B cell (primary cell): ENCODE measurements around the gene DPAGT1.

ENCODE experiments used
- CTCF ChIP-seq: fragments of 200-600 bp; IDR thresholded peaks from one replicate; pipeline ENCODE4 v1.8.0; 2022; ENCODE audit warnings: antibody characterized with exemption, mild to moderate bottlenecking
- EZH2 ChIP-seq: IDR thresholded peaks from 2 replicates; pipeline ENCODE4 v1.6.1; 2012; ENCODE audit warnings: borderline replicate concordance, low read depth, mild to moderate bottlenecking, moderate library complexity, low read length; ENCODE audit not compliant: insufficient read depth, poor library complexity, severe bottlenecking

DNA sequence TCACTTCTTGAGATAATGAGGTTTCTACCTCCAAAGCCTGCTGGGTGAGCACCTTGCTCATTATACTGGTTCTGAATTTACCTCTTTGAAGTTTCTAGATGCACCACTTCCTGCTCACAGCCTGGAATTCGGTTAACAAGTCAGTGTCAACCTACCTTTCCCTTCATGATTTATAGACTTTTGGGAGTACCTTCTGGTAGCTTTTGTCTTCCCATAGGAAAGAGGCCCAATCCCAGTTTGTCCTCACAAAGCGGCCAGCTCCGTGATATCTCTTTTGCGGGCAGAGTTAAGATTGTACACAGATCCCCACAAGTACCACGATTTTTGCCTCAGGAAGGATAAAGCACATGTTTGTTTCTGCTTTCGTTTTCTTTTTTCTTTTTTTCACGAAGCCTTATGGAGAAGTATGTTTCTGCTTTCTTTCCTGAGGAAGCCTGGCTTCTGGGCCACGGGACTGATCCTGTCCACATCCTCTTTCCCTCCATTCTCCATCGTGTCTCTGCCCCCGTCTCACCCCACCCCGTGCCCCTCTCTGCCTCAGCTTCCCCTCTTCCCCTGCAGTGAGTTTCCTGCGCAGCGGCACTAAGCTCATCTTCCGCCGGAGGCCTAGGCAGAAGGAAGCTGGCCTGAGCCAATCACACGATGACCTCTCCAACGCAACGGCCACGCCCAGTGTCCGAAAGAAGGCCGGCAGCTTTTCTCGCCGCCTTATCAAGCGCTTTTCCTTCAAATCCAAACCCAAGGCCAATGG is 14.0 kb upstream of the DPAGT1 start:
- no peak for TF ChIP-seq CTCF
- no peak for TF ChIP-seq EZH2
